Stimulated activated naive CD4-positive, alpha-beta T cell (primary cell): Measurements from ENCODE around the gene CACHD1.
"Not testable (repeated sequence)": the region's sequence is repeated elsewhere in the genome, so short reads cannot be mapped to it uniquely, and the experiment has no call there.

Experiments
- DNase-seq, 6 experiments: peaks; one replicate each; lab custom pipeline; 2025; lab: John Stamatoyannopoulos, UW

Gene CACHD1

DNA sequence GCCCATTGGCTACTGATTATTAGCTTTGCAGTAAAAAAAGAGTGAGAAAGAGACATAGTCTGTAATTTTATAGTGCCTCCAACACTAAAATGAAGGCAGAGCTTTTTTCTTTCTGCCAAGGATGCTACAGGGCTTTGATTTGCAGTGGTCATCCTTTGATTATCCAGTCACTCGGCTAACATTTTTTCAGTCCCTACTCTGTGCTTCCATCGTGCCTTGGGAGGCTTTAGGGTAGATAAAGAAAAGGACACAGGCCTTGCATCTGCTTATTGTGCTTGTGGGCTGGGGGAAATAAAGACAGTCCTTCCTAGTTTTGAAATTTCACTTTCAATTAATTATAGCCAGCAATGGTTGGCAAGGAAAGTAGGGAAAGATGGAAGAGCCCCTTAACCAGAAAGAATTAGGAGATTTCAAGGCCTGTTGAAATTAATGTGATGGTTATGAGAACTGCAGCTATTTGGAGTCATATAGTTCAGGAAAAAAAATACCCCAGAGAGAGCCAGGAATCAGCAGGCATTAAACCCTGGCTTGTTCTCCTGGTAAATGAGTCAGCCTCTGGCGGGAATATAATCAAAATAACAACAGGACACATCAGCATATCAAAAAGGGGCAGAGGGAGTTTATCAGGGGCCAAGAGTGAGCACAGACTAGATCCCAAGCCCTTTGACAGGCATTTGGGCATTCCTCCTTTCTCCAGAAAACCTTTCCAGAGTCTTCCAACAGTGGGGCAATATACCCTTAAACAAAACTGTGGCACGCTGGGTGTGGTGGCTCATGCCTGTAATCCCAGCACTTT is 27.4 kb downstream of the CACHD1 start:
- DNase-seq = no peak

DNA sequence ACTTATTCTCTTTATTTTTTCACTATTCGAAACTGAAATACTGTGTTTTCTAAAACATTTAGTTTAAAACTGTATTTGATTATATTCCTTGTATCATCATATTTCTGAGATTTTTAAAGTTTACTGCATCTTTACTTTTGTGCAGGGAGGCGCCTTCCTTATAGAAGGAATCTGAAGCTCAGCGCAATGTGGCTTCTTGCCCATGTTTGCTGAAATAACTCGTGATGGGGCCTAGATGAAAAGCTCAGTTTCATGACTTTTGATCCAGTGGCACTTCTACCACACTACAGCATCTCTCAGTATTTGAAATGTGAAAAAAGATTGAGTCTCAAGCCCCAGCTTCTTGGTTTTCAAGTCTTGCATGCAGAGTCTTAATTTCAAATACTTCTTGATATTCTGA is 28.4 kb downstream of the CACHD1 start:
- DNase-seq = no peak

DNA sequence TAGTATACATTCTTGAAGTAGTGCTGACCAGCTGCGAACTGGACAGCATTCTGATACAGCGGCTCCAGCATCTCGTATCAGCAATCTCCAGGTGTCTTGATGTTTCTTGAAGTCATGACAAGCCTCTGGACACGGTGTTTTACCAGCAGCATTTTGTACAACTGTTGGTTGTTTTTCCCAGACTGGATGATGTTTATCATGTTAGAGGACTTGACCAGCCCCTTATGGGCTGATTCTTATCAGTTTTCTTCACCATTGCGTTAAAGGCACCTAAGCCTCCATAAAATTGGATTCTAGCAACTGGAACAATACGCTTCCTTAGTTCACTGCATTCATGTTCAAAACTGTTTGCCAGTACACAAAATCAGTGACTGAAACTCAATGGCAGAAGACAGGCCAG is 29.1 kb downstream of the CACHD1 start:
- no peak for DNase-seq

DNA sequence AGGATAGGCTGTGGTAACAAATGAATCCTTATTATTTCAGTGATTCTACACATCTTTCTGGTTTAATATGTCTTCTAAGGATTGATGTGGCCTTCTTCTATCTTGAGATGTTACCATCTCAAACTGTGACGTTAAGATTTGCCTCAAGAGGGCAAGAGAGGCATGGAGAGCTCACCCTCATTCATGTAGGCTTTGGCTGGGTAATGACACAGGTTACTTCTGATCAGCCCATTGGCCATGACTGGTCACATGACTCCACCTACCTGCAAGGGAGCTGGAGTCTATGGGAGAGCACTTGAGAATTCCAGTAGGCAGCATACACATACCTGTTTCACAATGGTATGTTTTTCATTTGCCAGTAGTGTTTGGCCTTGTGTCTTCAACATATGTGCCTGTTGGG is 30.0 kb downstream of the CACHD1 start:
- DNase-seq = peak in 4 of 6 experiments; percentile 3 to 10 (median 8)

DNA sequence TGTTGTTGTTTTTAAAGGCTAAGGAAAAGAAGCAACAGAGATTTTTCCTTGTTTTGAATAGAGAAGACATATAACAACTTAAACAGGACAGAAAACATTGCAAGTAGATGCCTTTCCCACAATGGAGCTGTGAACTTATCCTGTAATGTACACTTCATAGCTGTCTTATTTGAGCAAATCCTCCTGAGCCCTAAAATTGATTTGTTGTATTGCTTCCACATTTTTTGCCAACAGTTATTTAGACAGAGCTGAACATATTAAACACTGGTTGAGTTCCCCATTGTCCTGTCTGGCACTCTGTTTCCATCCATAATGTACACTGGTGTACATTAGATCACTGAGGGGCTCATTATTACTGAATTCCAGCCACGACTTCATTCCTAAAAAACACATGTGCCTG is 32.2 kb downstream of the CACHD1 start:
- DNase-seq = no peak

DNA sequence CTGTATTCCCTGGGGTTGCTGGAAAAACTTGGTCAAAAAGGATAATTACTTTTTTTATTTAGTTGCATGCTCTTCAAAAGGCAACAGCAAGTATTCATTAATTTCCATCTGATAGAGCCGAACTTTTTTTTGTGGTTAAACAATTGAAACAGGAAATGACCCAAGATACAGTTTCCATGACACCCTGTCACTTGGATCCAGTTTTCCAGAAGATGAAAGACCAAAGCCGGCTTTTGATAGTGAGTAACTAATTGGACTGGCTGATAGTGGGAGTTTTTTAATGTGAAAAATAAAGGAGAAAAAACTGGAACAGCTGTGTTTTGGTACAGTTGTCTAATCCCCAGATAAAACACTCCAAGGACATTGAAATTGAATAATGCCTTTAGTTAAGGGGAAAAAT is 33.0 kb downstream of the CACHD1 start:
- no peak for DNase-seq

GRCh38 chr1:64505232-64505943 is 35.5 kb downstream of the CACHD1 start:
- DNase-seq = peak; percentile 30 to 68 (median 62)

GRCh38 chr1:64505944-64506655 is 36.2 kb downstream of the CACHD1 start:
- DNase-seq = peak; percentile 20 to 74 (median 56)

DNA sequence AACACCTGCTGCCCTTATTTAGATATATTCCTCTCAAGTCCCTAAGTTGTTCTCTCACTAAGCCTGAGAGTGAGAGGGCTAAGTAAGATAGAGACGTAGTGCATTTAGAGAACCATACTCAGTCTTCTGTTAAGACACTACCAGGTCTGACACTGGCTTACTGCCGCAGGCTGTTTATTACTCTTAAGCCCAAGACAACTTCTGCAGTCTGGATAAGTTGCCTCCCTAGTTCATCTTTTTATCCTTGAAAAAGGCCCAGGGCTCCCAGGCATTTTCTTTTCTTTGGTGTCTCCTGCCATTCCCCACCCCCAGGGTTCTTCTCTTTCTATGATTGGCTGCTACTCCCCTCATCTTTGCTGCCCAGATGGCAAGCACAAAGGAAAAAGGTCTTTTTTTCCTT is 38.7 kb downstream of the CACHD1 start:
- DNase-seq = no peak

DNA sequence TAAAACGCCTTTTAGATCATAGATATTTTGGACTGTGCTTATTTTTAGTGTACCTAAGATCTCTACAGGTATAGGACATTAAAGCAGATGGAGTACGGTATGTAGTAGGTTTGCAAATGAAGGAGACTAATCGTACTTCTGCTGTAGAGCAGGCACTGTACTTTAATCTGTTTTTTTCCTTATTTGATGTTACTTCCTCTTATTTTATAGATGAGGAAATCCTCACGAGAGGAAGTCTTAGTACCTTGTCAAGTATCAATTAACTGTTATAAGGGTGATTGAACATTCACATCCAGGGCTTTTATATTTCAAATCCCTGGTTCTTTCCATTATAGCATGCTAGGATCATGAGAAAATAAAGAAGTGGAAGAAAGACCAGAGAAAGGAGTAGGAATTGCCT is 41.1 kb downstream of the CACHD1 start:
- no peak for DNase-seq

GRCh38 chr1:64512206-64512605 is 42.3 kb downstream of the CACHD1 start:
- not testable (repeated sequence) for DNase-seq

DNA sequence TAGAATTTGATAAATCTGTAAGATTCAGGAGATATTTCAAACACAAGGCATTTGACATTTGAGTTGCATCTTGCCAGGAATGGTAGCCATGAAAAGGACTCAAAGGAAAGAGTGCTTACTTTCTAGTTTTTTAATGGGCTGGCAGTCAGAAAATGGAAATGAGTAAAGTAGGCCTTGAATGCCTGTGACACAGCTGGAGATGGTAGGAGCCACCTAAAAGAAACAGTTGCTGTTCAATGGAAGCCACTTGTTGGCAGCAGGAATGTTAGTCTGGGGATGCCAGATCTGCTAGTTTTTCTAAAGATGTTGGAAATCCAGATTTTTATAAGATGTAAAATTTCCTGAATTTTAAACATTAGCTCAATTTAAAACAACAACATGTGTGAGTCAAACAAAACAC is 43.6 kb downstream of the CACHD1 start:
- DNase-seq = no peak

- DNase-seq = no peak
Observed at GRCh38 chr1:64514197-64514765, 44.4 kb downstream of the CACHD1 start.

GRCh38 chr1:64515427-64515826 is 45.5 kb downstream of the CACHD1 start:
- no peak for DNase-seq

DNA sequence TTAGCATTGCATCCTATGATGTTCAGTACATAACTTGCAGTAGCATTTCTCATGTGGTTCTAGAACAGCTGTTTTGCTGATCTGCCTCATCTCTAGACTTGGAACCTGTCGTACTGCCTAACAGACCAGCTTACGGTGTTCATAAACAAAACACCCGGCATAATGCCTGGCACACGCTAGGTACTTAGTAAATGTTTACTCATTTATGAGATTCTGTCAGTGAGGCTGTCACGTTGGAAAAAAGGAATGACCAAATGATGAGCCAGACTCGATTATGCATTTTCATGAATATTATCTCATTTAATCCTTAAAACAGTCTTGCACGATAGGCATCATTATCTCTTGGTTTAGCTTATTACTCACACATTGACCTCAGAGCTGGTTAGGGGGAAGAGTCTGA is 46.4 kb downstream of the CACHD1 start:
- no peak for DNase-seq

DNA sequence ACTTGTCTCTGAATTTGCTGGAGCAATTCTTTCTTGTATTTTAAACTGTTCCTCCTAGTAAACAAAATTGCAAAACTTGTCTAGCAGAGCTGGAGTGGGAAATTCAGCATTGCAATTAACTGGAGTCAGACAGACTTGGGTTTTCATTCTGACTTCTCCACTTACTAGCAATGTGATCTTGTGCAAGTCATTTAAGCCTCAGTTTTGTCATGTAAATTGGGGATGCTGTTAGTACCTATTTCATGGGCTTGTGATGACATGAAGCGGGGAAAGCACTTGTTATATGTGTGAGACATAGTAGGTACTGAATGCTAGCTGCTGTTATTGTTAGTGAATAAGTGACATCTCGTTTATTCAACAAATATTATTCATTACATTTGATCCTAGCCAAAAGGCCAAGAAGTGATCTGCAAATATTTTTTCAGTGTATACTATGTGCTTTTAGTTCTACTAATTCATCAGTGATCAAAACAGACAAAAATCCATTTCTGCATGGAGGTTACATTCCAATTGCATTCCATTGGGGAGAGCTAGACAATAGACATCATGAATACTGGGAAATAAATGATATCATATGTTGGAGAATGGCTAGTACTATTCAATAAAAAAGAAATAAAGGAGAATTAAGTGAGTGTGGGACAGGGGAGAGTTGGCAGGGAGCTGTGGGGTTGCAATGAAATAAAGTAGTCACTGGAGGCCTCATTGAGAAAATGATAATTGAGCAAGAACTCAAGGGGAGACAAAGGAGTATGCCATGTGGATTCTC is 47.1 kb downstream of the CACHD1 start:
- DNase-seq = no peak

DNA sequence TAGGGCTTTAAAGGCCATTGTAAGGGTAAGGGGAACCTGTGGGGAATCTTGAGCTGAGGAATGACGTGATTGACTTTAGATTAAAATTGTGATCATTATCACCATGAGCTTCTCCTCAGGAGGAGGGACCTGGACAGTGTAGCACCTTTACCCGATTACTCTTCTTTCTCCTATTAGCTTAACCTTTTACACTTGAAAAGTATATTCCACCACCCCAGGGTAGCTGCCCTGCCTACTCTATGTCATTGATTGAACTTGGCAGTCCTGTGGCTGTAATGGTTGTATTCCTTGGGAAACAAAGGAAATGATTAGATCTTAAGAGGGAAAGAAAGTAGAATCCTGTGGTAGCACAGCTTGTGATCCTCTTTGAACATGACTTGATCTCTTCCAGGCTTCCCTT is 47.7 kb downstream of the CACHD1 start:
- DNase-seq = no peak

DNA sequence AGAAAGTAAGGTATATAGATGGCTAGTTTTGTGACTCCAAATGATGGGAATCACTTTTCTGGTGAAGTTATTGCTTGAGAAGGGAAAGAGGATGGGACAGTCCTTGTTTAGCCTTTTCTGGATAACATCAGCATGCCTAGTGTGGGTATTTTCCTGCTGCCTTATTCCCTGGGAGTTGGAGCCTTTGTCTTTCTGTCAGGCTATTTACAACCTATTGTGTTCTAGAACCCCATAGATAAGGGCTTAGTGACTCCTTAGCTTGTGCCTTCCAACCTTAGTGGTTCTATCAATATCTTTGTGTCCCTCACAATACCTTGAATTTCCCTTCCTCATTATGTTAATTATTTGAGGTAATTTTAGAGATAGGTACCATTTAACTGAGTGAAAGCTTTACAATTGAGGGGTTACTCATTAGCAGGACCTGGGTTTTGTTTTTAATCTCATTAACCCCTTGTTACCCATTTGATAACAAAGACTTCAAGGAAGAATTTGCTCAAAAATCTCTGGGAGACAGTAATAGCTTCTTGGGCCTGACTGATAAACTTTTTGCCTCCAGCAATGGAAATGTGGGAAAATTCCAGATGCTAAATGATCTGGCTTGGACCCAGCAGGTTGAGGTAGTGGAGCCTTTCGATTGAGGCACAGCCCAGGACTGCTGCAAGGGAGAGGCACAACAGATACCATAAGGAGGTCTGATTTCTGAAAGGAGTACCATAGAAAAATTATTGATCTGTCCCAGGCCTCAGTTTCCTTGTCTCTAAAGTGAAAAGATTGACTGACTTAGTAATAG is 49.0 kb downstream of the CACHD1 start:
- DNase-seq = no peak

GRCh38 chr1:64519901-64520300 is 50.0 kb downstream of the CACHD1 start:
- DNase-seq = no peak

DNA sequence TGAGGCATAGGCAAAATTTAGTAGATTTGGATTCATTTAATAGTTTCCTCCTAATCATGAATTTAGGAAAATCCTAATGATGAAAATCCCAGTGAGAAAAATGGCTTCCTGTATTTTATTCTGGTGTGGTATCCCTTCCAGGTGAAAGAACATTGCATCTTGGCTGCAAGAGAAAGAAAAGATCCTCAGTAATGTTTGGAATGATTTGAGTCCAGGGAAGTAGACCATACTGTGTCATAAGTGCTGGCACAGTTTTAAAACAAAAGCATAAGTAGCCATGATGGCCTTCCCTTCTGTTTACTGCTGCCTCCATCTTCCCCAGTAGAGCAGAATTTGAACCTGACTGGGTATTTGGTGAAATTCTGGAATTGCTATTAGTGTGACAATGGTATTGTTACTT is 52.8 kb downstream of the CACHD1 start:
- no peak for DNase-seq
